Hematopoietic multipotent progenitor cell treated with erythropoietin and hydrocortisone succinate and interleukin-3 and kit ligand, for 15 days (in vitro differentiated cells): ENCODE measurements around the gene EFTUD2.

ENCODE experiments used
- DNase-seq: peaks from one replicate; pipeline ENCODE4 v3.0.0-alpha.2; 2015; ENCODE audit warnings: low spot score

Gene EFTUD2

DNA sequence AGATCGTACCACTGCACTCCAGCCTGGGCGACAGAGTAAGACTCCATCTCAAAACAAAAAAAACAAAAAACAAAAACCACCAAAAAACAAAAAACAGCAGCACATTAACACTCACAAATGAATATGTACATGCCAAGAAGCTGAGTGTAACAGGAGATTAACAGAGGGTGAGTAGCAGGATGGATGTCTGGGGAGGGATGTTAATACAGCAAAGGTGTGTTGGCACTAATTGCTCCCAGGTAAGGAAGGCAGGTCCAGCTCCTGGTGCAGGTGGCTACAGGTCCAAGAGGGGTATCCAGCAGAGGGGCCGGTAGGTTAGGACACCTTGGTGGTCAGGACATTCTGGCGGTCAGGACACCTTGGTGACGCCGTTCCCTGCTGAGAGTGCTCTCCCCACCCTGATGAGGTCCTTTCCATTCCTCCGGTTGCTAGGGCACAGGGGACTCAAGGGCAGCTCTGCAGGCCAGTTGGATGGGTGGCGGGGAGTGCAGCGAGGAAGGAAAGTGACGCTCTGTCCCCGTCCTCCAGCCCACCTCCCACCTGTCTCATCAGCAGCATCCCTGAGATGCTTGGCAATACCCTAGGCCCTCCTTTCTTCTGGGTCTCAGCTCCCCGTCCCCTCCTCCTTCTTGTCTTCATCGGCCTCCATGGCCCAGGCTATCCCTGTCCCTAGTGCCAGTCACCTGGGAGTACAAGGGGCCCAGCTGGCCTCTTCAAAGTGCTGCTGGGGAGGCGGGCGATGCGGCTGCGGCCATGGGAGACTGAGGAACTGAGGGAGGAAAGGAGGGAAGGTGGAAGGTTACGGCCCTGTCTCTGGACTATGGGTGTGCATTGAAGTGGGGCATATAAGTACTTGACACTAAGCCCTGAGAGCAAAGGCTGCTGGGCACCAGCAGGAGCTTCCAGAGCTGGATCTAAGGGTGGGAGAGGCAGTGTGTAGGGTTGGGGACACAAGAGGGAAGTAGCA, 26.8 kb upstream of the EFTUD2 start:
- no peak for DNase-seq

DNA sequence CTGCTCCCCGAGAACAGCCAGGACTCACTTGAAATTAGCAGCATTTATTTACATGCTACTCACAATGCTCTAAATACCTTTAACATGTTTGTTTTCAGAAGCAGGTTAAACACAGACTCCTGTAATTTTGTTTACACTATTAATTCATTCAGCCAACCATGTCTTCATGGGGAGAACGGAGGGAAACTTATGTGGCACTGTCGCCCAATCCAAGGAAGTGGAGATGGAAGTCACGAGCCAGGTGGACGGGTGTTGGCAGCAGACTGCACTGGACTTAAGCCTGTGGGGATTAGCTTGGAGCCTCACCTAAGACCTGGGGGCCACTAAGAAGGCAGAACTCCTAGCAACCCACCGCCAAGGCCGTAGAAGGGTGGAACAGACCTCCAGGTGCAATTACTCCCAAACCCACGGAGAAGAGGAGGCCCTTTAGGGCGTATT, 24.9 kb upstream of the EFTUD2 start:
- DNase-seq, result no peak

DNA sequence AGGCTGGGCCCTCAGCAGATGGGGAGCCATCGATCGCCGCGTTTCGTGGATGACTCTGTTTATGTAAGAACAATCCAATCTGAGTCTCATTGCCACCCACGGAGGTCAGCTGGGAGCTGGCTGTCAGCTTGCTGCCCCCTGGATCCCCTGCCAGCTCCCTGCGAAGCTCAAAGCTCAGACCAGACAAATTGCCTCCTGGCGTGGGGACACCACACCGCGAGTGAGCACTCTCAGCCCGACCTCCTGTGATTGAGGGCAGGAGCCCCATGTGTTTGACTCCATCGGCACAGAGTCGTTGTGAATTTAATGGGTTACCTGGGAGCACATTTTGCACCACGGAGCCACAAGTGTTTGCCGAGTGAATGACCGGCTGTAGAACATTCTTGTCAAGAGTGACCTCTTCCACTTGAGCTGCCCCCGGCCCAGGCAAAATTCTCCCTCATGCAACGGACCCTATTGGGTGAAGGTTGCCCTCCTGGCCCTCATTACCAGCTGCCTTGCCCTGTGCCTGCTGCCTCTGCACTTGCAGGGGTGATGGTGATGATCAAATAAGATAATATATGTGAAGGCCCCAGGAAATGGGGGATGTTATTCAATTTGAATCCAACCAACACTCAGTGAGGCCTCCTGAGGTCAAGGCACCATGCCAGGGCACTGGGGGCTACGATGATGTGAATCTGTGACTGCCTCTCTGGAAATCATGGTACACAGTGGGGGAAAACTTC, 23.7 kb upstream of the EFTUD2 start:
- DNase-seq, result no peak

DNA sequence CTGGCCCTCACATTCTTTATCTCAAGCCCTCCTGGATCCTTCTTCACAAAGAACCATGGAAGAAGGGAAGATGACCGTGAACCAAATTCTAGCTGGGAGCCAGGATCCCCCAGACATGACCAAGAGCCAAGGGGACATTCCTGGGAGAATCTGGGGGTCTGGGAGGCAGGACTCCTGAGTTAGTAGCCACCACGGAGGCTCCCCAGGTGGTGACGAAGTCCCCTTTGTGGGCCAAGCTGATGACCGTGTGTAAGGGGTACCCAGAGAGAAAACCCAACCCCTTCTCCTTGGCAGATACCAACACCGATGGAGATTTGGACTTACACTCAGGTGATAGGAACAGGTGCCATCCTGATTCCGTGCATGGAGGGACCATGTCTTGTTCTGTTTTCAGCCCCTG, 22.9 kb upstream of the EFTUD2 start:
- DNase-seq, result no peak

DNA sequence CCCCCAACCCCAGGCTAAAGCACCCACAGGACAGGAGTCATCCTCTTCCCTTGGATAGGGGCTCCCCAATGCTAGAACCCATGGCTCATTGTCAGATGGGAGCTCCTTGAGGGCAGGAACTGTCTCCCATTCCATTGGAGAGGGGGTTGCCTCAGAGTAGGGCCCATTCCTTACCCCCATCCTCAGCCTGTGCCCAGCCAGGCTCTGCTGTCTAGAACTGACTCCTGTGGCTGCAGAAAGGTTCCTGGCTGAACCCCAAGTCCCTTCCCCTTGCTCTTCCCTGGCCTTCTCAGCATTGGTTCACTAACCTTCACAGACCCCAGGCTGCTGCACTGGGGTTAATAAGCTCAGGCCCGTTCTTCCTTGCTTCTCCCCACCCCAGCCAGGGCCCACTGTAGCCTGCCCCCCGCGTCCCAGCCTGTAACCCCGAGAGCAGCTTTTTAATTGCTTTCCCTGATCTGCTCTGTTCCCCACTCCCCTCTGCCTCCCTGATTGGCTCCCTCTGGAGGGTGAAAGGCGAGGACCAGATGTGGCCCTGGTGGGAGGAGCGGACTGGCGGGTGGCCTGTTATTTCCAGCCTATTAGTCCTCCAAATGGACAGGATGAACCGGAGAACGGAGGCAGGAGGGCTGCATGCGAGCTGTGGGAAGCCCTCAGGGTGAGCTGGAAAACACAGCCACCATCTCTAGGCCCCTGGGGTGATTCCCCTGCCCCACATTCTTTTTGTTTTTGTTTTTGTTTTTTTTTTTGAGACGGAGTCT, 22.1 kb upstream of the EFTUD2 start:
- no peak for DNase-seq

DNA sequence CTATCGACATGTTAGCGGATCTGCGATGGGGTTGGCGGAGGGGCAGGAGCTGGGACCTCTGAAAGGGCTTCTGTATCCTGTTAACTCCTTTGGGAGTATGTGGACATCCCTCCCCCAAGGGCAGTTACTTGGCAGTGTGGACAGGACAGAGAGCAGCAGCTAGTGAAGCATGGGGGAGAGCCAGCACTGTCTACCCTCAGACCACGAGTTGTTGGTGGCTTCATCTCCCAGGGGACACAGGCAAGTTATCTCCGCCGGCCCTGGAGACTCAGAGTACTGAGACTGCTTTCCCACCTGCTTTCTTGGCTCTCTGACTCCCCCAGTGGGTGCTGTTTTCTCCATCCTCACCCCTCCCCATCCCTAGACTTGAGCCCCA, 21.3 kb upstream of the EFTUD2 start:
- no peak for DNase-seq

DNA sequence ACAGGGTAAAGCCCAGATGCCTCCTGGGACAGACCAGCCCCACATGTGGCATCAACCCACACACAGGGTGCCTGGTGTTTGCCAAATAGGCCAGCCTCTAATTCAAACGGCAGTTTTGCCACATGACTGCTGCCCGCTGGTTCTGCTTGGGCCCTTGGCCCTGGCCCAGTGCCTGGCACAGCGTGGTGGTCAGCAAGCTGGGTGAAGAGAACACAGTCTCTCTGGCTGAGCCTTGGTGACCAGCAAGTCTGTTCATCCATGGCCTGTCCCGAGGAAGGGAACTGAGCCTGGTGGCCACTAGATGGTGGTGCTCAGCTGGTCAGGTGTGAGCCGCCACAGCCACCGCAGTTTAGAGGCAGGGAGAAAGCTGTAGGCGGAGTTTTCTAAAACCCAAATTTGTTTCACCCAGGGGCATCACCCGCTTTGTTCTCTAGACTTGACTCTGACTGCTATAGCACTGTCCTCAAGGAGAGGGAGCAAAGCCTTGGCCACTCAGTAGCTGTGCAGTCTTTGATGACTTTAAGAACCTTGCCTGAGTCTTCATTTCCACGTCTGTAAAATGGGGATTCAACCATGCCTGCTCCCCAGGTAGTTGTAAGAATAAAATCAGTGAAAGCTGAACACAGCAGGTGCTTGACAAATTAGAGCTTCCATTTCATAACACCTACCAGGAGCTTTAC, 20.8 kb upstream of the EFTUD2 start:
- peak; percentile 61 for DNase-seq

DNA sequence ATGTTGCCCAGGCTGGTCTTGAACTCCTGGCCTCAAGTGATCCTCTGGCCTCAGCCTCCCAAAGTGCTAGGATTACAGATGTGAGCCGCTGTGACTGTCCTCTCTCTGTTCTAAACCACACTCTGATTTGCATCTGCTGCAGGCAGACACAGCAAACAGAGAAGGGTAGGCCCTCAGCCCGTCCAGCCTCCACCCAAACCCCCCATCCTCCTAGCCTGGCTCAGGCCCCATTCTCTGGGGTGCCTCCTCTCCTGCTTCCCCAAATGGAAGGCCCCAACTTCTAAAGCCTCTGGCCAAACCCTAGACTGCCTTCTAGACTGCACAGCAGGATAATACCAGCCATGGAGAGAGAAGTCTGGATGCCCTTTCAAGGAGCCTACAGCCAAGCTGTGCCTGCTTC, 20.2 kb upstream of the EFTUD2 start:
- no peak for DNase-seq

DNA sequence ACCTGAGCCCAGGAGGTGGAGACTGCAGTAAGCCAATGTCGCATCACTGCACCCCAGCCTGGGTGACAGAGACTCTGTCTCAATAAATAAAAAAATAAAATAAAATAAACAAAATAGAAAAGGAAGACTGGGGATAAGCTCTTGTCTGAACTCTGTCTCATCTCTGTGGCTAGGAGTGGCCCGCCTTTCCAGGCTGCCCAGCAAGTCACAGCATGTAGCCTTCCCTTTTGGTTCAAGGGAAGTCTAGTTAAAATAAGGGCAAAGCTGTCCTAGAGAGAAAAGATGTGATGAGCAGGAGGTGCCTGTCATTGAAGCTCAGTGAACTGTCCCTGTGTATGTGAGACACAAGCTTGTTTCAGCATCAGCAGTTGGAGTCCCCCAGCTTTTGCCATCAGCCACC, 18.8 kb upstream of the EFTUD2 start:
- DNase-seq, result no peak

DNA sequence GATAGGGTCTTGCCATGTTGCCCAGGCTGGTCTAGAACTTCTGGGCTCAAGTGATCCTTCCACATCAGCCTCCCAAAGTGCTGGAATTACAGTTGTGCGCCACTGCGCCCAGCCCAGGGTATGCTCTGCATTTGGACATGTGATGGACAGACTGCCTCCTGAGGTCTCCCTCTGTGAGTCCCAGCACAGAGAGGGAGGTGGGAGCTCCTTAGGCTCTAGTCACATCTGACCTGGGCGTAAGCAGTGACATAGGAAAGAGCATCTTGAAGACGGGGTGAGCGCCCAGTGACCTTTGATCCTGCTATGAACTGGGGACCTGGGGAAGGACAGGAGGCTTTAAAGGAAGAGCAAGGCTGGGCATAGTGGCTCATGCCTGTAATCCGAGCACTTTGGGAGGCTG, 18.2 kb upstream of the EFTUD2 start:
- DNase-seq, result no peak

DNA sequence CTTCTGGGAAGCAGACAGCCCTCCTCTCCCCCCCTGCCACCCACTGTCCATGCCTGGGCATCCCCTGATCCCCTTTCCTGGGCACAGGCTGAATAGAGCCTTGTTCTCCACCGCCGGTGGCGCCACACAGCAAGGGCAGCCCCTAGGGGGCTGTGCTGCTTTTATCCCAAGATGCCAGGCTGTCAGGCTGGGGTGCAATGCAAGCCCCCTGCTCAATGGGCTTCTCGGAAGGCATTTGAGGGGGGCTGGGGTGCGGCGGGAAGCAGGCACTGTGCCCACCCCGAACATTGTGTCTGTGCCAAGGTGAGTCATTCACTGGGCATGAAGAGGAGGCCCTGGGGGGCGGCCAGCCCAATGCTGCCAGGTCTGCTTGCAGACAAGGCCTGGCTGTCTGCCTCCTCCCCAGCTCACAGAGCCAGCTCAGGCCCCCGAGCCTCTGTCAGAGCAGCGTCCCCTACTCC, 17.6 kb upstream of the EFTUD2 start:
- no peak for DNase-seq

DNA sequence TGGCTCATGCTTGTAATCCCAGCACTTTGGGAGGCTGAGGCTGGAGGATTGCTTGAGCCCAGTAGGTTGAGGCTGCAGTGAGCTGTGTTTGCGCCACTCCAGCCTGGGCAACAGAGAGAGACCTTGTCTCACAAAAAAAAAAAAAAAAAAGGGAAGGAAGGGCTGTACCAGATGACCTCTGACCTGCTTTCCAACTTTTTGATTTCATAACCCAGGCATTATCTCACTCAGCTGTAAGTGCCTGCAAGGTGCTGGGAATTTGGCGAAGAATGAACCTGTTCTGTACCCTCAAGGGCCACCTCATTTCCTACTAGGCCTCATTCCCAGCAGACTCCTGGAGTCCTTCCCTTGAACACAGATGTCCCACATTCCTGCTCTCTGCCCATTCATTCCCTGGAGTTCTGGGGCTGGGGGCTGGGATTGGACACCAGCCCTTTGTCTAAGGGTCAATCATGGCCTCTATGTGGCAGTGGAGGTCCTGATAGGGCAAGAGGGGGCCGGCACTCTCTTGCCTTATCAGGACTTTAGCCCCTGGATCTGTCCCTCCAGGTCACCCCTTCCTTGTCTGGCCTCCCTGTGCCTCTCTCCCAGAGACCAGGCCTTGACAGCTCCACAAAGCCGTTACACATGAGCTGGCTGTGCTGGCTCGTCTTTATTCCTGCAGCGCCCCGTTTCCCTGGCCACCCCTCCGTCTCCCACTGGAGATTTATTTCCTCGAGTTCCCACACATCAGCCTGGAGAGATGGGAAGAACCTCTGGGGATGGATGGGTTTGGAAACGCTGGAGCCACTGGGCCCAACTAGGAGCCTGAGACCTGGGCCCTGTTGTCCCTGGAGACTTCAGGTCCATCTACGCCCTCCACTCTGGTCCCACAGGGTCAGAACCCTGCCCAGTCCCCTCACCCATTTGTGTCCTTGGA, 16.9 kb upstream of the EFTUD2 start:
- no peak for DNase-seq

DNA sequence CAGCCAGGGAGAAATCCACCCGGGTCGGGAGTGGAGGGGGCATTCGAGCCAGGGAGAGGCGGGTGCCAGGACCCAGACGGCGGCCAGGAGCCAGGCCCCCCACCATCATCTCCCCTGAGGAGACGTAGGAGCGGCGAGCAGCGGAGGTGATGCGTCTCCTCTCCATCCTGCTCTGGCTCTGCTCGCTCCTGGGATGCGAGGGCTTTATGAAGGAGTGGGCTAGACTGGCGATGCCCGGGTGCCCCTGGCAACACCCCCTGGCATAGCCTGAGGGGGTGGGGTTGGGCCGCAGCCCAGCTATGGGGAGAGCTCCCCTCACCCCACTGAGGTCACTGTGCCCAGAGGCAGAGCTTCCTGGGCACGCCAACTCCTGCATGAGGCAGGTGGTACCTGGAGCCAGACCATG, 16.1 kb upstream of the EFTUD2 start, which contains the start of gene GFAP:
Gene GFAP, minus strand, starts transcription at position 180 of the 406 bp plus-strand sequence. Its CDS starts 14 bp downstream, at position 166.
- no peak for DNase-seq

DNA sequence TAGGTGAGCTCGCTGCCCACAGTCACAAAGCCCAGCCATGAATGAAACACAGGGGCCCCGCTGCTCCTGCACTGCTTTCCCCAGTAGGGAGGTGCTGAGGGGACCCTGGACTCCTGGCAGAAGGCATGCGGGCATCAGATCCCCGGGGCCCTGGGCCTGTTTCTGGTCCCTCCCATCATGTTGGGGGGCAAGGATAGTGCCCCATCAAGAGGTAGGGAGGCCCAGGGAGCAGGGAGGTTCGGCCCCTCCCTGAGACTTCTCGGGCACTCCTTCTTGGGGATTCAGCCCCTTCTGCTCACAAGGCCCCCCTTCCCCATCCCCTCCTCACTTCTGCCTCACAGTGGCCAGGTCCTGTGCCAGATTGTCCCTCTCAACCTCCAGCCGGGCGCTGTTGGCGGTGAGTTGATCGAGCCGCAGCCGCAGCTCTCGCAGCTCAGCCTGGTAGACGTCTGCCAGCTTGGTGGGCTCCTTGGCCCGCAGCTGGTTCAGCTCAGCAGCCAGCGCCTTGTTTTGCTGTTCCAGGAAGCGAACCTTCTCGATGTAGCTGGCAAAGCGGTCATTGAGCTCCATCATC, 15.5 kb upstream of the EFTUD2 start:
- DNase-seq, result no peak

DNA sequence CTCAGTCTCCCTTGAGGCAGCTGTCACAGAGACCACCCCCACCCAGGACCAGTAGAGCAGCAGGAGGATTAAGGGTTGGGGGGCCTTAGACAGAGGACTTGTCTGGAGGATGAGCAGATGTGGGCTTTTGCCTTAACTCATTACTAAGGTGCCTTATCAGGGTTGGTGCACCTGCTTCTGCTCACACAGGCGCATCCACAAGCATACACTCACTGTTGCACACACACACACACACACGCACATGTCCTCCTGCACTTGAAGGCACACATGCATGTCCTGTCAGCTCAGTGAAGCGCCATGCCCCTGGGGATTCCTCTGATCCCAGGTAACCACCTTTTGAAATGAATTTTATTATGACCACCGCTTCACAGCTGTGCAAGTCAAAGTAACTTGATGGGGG, 14.9 kb upstream of the EFTUD2 start:
- DNase-seq, result no peak

DNA sequence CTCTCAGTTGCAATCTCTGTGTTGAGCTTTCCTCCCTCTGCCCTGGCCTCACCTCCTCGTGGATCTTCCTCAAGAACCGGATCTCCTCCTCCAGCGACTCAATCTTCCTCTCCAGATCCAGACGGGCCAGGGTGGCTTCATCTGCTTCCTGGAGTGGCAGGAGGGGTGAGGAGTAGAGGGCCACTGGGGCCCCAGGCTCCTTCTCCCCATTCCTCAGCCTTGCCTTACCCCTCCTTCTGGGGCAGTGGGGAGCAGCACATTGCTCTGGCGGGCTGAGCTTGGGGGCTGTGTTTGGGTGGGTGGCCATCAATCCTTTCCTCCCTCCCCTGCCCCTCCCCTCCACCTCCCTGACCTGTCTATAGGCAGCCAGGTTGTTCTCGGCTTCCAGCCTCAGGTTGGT, 14.4 kb upstream of the EFTUD2 start:
- no peak for DNase-seq

DNA sequence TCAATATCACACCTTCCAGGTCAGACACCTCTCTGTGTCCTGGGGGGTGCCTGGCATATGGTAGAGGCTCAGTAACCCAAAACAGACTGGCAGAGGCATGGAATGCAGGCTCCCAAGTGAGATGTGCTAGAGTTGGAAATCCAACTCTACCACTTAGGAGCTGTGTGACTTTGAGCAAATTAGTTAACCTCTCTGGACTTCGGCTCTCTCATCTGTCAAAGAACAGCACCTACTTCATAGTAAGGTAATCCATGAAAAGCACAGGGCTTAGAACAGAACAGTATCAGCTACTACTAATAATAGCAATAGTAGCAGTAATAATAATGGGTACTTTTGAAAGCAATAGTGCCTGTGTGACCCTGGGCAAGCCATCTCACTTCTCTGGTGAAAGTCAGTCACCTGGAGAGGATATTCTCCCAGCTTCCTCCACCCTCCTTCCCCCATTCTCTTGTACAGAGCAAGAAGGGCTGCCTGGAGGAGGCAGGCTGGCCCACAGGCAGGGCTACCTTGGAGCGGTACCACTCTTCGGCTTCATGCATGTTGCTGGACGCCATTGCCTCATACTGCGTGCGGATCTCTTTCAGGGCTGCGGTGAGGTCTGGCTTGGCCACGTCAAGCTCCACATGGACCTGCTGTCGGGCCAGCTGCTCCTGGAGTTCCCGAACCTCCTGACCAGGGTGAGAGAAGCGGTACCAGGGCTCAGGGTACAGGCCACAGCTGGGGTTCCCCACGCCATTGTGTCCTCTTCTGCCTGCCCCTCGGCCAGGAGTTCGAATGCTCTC, 13.7 kb upstream of the EFTUD2 start:
- DNase-seq, result no peak

DNA sequence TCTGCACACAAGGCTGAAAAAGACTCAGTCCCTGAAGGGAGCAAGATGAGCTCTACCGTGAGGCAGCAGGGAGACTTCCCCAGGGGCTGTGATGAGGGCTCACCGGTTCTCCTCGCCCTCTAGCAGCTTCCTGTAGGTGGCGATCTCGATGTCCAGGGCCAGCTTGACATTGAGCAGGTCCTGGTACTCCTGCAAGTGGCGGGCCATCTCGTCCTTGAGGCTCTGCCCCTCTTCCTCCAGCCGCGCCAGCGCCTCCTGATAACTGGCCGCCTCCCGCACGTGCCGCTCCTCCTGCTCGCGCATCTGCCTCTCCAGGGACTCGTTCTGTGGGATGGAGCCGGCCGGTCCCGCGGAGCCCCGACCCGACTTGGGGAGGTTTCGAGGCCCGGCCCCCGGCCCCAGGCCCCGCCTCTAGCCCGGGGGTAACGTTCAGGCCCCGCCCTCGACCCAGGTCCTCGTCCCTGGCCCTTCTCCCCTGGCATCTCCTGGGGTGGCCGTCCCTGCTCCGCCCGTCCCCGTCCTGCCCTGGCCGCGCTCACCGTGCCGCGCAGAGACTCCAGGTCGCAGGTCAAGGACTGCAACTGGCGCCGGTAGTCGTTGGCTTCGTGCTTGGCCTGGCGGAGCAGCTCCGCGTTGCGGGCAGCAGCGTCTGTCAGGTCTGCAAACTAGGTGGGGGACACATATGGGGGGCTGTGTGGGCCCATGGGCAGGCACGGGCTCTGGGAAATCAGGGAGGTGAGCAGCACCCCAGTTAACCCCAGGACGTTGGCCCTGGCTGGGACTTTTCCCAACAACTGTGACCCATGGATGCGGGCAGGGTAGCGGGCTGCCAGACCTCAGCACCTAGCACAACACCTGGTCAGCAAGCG, 12.1 kb upstream of the EFTUD2 start:
- peak; percentile 18 for DNase-seq
